ENCODE measurements around the gene GPS1.

The GPS1 gene

GRCh38 chr17:82016875-82017459 is 34.7 kb upstream of the GPS1 start:
- no peak overlapping the region for H3K9ac ChIP-seq

GRCh38 chr17:82017612-82018151 is 34.0 kb upstream of the GPS1 start:
- no peak overlapping the region for H3K4me3 ChIP-seq
- H3K9me3 ChIP-seq (replicated peaks in 1 of 11), result no peaks in the 10 kb centered on the region
- peaks cover 10 to 54% (median 46%) of the 10 kb centered on the region in 10 experiments for H3K4me1 ChIP-seq
- H3K9ac ChIP-seq, result no peak overlapping the region
- no peak overlapping the region for H3K4me2 ChIP-seq
- peaks cover 10 to 29% (median 17%) of the 10 kb centered on the region in 11 experiments; a peak in 20 of 22 replicates for H3K36me3 ChIP-seq
- peaks cover 2 to 29% (median 16%) of the 10 kb centered on the region in 11 experiments; a peak in 21 of 22 replicates for H3K27me3 ChIP-seq
- peaks cover 20 to 95% (median 75%) of the 10 kb centered on the region in 11 experiments; a peak in 21 of 22 replicates for H4K20me1 ChIP-seq
- no peak overlapping the region for H3K27ac ChIP-seq
- no peak for TF ChIP-seq Cebpa-rat (IDR thresholded peaks at IDR 0.05)

More at GRCh38 chr17:82016875-82017459, 34.7 kb upstream of the GPS1 start:
- Histone ChIP-seq H3K27me3 (peaks cover 6 to 36% (median 23%) of the 10 kb centered on the region in 11 experiments; a peak in 21 of 22 replicates), H3K4me1 (peaks cover 8 to 57% (median 50%) of the 10 kb centered on the region in 10 experiments), H3K9me3 (replicated peaks in 1 of 11) (no peaks in the 10 kb centered on the region), H3K4me2 (no peak overlapping the region), H3K4me3 (no peak overlapping the region), H3K27ac (no peak overlapping the region), H4K20me1 (peaks cover 20 to 99% (median 77%) of the 10 kb centered on the region in 11 experiments; a peak in 21 of 22 replicates), H3K36me3 (peaks cover 10 to 29% (median 17%) of the 10 kb centered on the region in 11 experiments; a peak in 20 of 22 replicates)
- no peak for TF ChIP-seq Cebpa-rat (IDR thresholded peaks at IDR 0.05)

GRCh38 chr17:82018152-82018988 is 33.3 kb upstream of the GPS1 start:
- Histone ChIP-seq H3K9ac (no peak overlapping the region), H3K4me3 (no peak overlapping the region), H3K27me3 (peaks cover 0 to 22% (median 9%) of the 10 kb centered on the region in 11 experiments; a peak in 17 of 22 replicates), H3K4me2 (no peak overlapping the region), H3K4me1 (peaks cover 10 to 48% (median 39%) of the 10 kb centered on the region in 10 experiments), H4K20me1 (peaks cover 20 to 88% (median 68%) of the 10 kb centered on the region in 11 experiments; a peak in 21 of 22 replicates), H3K36me3 (peaks cover 10 to 29% (median 17%) of the 10 kb centered on the region in 11 experiments; a peak in 20 of 22 replicates), H3K9me3 (replicated peaks in 1 of 11) (no peaks in the 10 kb centered on the region), H3K27ac (no peak overlapping the region)
- no peak for TF ChIP-seq Cebpa-rat (IDR thresholded peaks at IDR 0.05)

- H3K27me3 ChIP-seq, result peaks cover 0 to 14% (median 1%) of the 10 kb centered on the region in 11 experiments; a peak in 12 of 22 replicates
- no peak overlapping the region for H3K27ac ChIP-seq
- no peak overlapping the region for H3K4me3 ChIP-seq
- peaks cover 10 to 29% (median 17%) of the 10 kb centered on the region in 11 experiments; a peak in 20 of 22 replicates for H3K36me3 ChIP-seq
- H4K20me1 ChIP-seq, result peaks cover 20 to 80% (median 61%) of the 10 kb centered on the region in 11 experiments; a peak in 21 of 22 replicates
- no peak overlapping the region for H3K4me2 ChIP-seq
- peaks cover 16 to 48% (median 39%) of the 10 kb centered on the region in 10 experiments for H3K4me1 ChIP-seq
- H3K9ac ChIP-seq, result no peak overlapping the region
- H3K9me3 ChIP-seq (replicated peaks in 1 of 11), result no peaks in the 10 kb centered on the region
- TF ChIP-seq Cebpa-rat (IDR thresholded peaks at IDR 0.05), result no peak
These were observed 32.6 kb upstream of the GPS1 start for GRCh38 chr17:82018989-82019689.

- H4K20me1 ChIP-seq, result peaks cover 20 to 78% (median 53%) of the 10 kb centered on the region in 11 experiments; a peak in 21 of 22 replicates
- no peaks in the 10 kb centered on the region for H3K9me3 ChIP-seq (replicated peaks in 1 of 11)
- H3K27me3 ChIP-seq, result peaks cover 0 to 6% (median 0%) of the 10 kb centered on the region in 11 experiments; a peak in 3 of 22 replicates
- no peak overlapping the region for H3K4me3 ChIP-seq
- no peak overlapping the region for H3K27ac ChIP-seq
- TF ChIP-seq Cebpa-rat (IDR thresholded peaks at IDR 0.05), result no peak
- peak overlapping the region in 4 of 11 experiments; percentile 12 to 100 (median 98); a peak in 3 of 22 replicates for H3K4me2 ChIP-seq
- H3K36me3 ChIP-seq, result peaks cover 10 to 29% (median 17%) of the 10 kb centered on the region in 11 experiments; a peak in 20 of 22 replicates
- peaks cover 18 to 48% (median 39%) of the 10 kb centered on the region in 10 experiments for H3K4me1 ChIP-seq
- H3K9ac ChIP-seq, result no peak overlapping the region
These were observed 31.8 kb upstream of the GPS1 start for GRCh38 chr17:82019690-82020571.

- Histone ChIP-seq H3K9ac (peak overlapping the region in 1 of 11 experiments; percentile 24; a peak in 1 of 22 replicates), H3K27me3 (no peaks in the 10 kb centered on the region), H3K9me3 (replicated peaks in 1 of 11) (no peaks in the 10 kb centered on the region), H3K4me1 (peaks cover 18 to 46% (median 36%) of the 10 kb centered on the region in 10 experiments), H3K27ac (no peak overlapping the region), H3K4me2 (peak overlapping the region in 10 of 11 experiments; percentile 96 to 100 (median 99); a peak in 18 of 22 replicates), H4K20me1 (peaks cover 20 to 78% (median 46%) of the 10 kb centered on the region in 11 experiments; a peak in 21 of 22 replicates), H3K36me3 (peaks cover 10 to 35% (median 17%) of the 10 kb centered on the region in 11 experiments; a peak in 20 of 22 replicates), H3K4me3 (no peak overlapping the region; a peak in 1 of 20 replicates)
- no peak for TF ChIP-seq Cebpa-rat (IDR thresholded peaks at IDR 0.05)
These were observed 31.1 kb upstream of the GPS1 start for GRCh38 chr17:82020572-82021106.
